Lower lobe of right lung (tissue), 2 donors: Measurements from ENCODE around the gene DSPP. TPM values are rescaled to one million over a fixed set of nuclear protein-coding genes. Genes with fewer than 3 reads are reported as not detected.

Source experiments
- ATAC-seq, 2 donors: fragments of 200-7000 bp; cut with Tn5 transposase; one replicate each; pipeline ENCODE4 v1.9.1; 2020 to 2022; ENCODE audit warnings: mild to moderate bottlenecking in 2 of 2, moderate library complexity in 2 of 2
- DNase-seq: peaks from one replicate; pipeline ENCODE4 v3.0.0-alpha.2; 2020
- H3K27ac ChIP-seq: fragments of 200-600 bp; one replicate; pipeline ENCODE4 v1.8.0; 2022
- H3K27me3 ChIP-seq: fragments of 200-600 bp; one replicate; pipeline ENCODE4 v1.8.0; 2022; ENCODE audit warnings: low read depth
- H3K36me3 ChIP-seq: fragments of 200-600 bp; one replicate; pipeline ENCODE4 v1.8.0; 2022; ENCODE audit warnings: mild to moderate bottlenecking
- H3K4me1 ChIP-seq: fragments of 200-600 bp; one replicate; pipeline ENCODE4 v1.8.0; 2022
- H3K4me3 ChIP-seq: fragments of 200-600 bp; one replicate; pipeline ENCODE4 v1.8.0; 2022; ENCODE audit warnings: mild to moderate bottlenecking
- H3K9me3 ChIP-seq: fragments of 200-600 bp; one replicate; pipeline ENCODE4 v1.8.0; 2022
- intact Hi-C: fragments of 100-400 bp; cut with DNase I; formaldehyde crosslinking; loops from one replicate; pipeline ENCODE4 v1.11.0; 2022
- long read RNA-seq: library from polyadenylated mRNA; unstranded; transcript quantifications from one replicate; pipeline ENCODE4 v2.0.0, GENCODE V29; 2021
- total RNA-seq: library from RNA; stranded (reverse); fragmentation: NEBNext Ultra II Directional; extraction: Animal tissue kit (Norgen Biotek cat#: 25700); gene quantifications from one replicate; pipeline ENCODE4 v1.2.1, GENCODE V29; 2021
- TF ChIP-seq, protein P1 (sequence below): fragments of 200-600 bp; IDR thresholded peaks from one replicate; pipeline ENCODE4 v1.8.0; 2022; ENCODE audit warnings: antibody characterized with exemption, mild to moderate bottlenecking
- donor health status: DM: no; HTN: yes; CAD: no; lungs with severe emphysema.

Gene DSPP
- total RNA-seq: not detected
- long read RNA-seq: 0 reads

GRCh38 chr4:87608229-87608628, at the start of gene DSPP:
TSS of gene DSPP (plus strand) at chr4:87608529. CDS start at chr4:87610909, 2,380 bp downstream.
- no peak within 1 kb of the TSS for H3K27ac ChIP-seq
- intact Hi-C loops: no loop called here
- ATAC-seq (no peak), DNase-seq (no peak)
- no peaks in the 10 kb centered on the region for H3K36me3 ChIP-seq
- TF ChIP-seq, protein P1, sequence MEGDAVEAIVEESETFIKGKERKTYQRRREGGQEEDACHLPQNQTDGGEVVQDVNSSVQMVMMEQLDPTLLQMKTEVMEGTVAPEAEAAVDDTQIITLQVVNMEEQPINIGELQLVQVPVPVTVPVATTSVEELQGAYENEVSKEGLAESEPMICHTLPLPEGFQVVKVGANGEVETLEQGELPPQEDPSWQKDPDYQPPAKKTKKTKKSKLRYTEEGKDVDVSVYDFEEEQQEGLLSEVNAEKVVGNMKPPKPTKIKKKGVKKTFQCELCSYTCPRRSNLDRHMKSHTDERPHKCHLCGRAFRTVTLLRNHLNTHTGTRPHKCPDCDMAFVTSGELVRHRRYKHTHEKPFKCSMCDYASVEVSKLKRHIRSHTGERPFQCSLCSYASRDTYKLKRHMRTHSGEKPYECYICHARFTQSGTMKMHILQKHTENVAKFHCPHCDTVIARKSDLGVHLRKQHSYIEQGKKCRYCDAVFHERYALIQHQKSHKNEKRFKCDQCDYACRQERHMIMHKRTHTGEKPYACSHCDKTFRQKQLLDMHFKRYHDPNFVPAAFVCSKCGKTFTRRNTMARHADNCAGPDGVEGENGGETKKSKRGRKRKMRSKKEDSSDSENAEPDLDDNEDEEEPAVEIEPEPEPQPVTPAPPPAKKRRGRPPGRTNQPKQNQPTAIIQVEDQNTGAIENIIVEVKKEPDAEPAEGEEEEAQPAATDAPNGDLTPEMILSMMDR: no peak
- no peaks in the 10 kb centered on the region for H3K9me3 ChIP-seq
- no peaks in the 10 kb centered on the region for H3K4me1 ChIP-seq
- H3K4me3 ChIP-seq: no peak within 1 kb of the TSS
- H3K27me3 ChIP-seq: peaks cover 5% of the 10 kb centered on the region

- ATAC-seq: peak; percentile 49 to 62
- H3K4me3 ChIP-seq: no peak overlapping the region
- H3K36me3 ChIP-seq: no peaks in the 10 kb centered on the region
- H3K27me3 ChIP-seq: no peaks in the 10 kb centered on the region
- no peaks in the 10 kb centered on the region for H3K9me3 ChIP-seq
- DNase-seq: no peak
- TF ChIP-seq, protein P1: no peak
- H3K4me1 ChIP-seq: no peaks in the 10 kb centered on the region
- intact Hi-C loops: no loop called here
- no peak overlapping the region for H3K27ac ChIP-seq
Measured at GRCh38 chr4:87559090-87559837, 49.1 kb upstream of the DSPP start.

DNA sequence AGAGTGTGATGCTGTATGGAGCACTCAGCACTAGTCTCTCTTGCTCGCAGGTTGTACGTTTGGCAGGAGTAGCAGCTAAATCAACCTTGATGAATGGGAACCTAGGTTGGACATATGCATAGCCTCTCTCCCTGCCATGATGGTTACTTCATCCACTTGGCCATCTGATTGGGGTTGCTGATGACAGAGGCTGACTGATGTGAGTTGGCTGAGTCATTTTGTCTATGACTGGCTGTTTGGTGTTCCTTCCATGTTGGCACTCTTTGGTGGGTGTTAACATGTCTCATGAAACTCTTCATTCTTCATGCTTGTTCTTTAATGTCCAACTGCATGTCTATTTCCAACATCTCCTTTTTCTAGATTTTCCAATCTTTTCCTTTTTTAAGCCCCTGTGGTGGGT, 47.5 kb upstream of the DSPP start:
- ATAC-seq (no peak), DNase-seq (no peak)
- no peaks in the 10 kb centered on the region for H3K4me1 ChIP-seq
- H3K9me3 ChIP-seq: no peaks in the 10 kb centered on the region
- TF ChIP-seq, protein P1: no peak
- intact Hi-C loops: no loop called here
- no peaks in the 10 kb centered on the region for H3K27me3 ChIP-seq
- H3K36me3 ChIP-seq: no peaks in the 10 kb centered on the region
- H3K4me3 ChIP-seq: no peak overlapping the region
- H3K27ac ChIP-seq: no peak overlapping the region

DNA sequence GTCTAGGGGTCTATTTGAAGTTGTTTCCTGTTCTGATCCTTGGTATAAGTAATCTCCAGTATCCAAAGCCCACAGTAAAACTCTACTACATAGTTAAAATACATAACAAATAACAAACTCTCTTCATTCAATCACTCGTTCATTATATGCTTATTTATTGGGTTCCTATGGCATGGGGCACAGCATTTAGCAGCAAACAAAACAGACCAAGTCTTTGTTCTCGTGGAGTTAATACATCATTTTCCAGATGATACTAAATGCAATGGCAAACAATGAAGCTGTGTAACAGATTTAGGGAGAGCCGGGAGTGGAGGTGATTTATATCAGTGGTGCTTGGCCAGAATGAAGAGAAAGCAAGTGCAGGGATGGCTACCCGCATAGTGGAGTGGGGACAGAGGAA, 42.6 kb upstream of the DSPP start:
- H3K4me3 ChIP-seq: no peak overlapping the region
- no peaks in the 10 kb centered on the region for H3K27me3 ChIP-seq
- H3K27ac ChIP-seq: no peak overlapping the region
- no peaks in the 10 kb centered on the region for H3K4me1 ChIP-seq
- DNase-seq: no peak
- TF ChIP-seq, protein P1: no peak
- intact Hi-C loops: no loop called here
- H3K36me3 ChIP-seq: no peaks in the 10 kb centered on the region
- H3K9me3 ChIP-seq: no peaks in the 10 kb centered on the region
- no peak for ATAC-seq

- H3K9me3 ChIP-seq: no peaks in the 10 kb centered on the region
- no peak overlapping the region for H3K4me3 ChIP-seq
- ATAC-seq (no peak), DNase-seq (no peak)
- intact Hi-C loops: no loop called here
- TF ChIP-seq, protein P1: no peak
- no peak overlapping the region for H3K27ac ChIP-seq
- H3K27me3 ChIP-seq: no peaks in the 10 kb centered on the region
- no peaks in the 10 kb centered on the region for H3K4me1 ChIP-seq
- no peaks in the 10 kb centered on the region for H3K36me3 ChIP-seq
Measured at GRCh38 chr4:87566276-87566675, 42.1 kb upstream of the DSPP start.
